ENCODE measurements around the gene IAPP. TPM values are rescaled to one million over a fixed set of nuclear protein-coding genes. Genes with fewer than 3 reads are reported as not detected.

The IAPP gene
- total RNA-seq = 100 to 1,000 TPM in 1 of 2 donors, 1 to 10 TPM in 1; 3.6 to 111 TPM

DNA sequence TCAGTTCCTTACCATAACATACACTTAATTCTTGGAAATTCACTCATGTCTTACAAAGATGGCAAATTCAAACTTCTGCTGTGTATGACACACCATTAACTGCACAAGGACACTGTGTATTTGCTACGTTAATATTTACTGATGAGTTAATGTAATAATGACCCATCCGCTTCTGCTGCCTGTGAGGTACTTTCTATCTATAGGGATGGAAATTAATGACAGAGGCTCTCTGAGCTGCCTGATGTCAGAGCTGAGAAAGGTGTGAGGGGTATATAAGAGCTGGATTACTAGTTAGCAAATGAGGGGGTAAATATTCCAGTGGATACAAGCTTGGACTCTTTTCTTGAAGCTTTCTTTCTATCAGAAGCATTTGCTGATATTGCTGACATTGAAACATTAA, at the start of gene IAPP:
TSS of gene IAPP (plus strand) at position 301 of the 400 bp plus-strand sequence. CDS start 450 bp downstream, outside the sequence.
- Histone ChIP-seq H3K36me3 (replicated peaks in 1 of 2; ENCODE audit: insufficient read depth in 1 of 2, low read depth in 2 of 2) (no peaks in the 10 kb centered on the region), H3K4me3 (no peak within 1 kb of the TSS), H3K27me3 (no peaks in the 10 kb centered on the region), H3K27ac (no peak within 1 kb of the TSS), H3K9me3 (no peaks in the 10 kb centered on the region), H3K4me1 (no peaks in the 10 kb centered on the region)
- DNase-seq (no peak), ATAC-seq (no peak)
- intact Hi-C loops (cut with DNase I) = no loop called here
- TF ChIP-seq, protein P1, sequence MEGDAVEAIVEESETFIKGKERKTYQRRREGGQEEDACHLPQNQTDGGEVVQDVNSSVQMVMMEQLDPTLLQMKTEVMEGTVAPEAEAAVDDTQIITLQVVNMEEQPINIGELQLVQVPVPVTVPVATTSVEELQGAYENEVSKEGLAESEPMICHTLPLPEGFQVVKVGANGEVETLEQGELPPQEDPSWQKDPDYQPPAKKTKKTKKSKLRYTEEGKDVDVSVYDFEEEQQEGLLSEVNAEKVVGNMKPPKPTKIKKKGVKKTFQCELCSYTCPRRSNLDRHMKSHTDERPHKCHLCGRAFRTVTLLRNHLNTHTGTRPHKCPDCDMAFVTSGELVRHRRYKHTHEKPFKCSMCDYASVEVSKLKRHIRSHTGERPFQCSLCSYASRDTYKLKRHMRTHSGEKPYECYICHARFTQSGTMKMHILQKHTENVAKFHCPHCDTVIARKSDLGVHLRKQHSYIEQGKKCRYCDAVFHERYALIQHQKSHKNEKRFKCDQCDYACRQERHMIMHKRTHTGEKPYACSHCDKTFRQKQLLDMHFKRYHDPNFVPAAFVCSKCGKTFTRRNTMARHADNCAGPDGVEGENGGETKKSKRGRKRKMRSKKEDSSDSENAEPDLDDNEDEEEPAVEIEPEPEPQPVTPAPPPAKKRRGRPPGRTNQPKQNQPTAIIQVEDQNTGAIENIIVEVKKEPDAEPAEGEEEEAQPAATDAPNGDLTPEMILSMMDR (IDR thresholded peaks at IDR 0.05) = no peak
- no peak for TF ChIP-seq POLR2A (IDR thresholded peaks at IDR 0.05)
- 39 to 62% methylated on average over 2 of the region's 2 CpGs for WGBS, 2 donors

DNA sequence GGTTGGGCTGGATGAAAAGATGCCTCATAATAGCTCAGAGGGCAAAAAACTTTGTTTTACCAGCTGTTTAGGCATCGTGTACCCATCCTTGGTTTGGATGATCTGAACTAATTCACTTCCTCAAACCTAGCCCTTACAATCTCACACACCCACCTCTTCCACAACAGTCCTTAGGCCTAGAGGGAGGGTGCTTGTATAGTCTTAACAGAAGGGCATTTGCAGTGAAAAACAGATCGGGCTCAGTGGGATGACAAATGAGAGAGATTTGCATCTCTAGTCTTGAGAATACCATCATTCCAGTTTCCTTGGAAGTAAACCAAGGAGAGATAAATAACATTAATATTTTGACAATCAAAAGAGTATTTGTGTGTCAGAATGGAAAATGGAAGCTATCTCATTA, 49.0 kb upstream of the IAPP start:
- Histone ChIP-seq H3K4me1 (no peaks in the 10 kb centered on the region), H3K9me3 (peaks cover 0 to 6% (median 0%) of the 10 kb centered on the region in 3 donors), H3K4me3 (no peak overlapping the region), H3K36me3 (replicated peaks in 1 of 2; ENCODE audit: insufficient read depth in 1 of 2, low read depth in 2 of 2) (no peaks in the 10 kb centered on the region), H3K27ac (no peak overlapping the region), H3K27me3 (no peaks in the 10 kb centered on the region)
- TF ChIP-seq, protein P1 (IDR thresholded peaks at IDR 0.05) = no peak
- no peak for TF ChIP-seq POLR2A (IDR thresholded peaks at IDR 0.05)
- ATAC-seq = no peak
- 37 to 45% methylated on average over 2 of the region's 2 CpGs for WGBS, 2 donors
- intact Hi-C loops (cut with DNase I) = no loop called here
- DNase-seq = no peak

DNA sequence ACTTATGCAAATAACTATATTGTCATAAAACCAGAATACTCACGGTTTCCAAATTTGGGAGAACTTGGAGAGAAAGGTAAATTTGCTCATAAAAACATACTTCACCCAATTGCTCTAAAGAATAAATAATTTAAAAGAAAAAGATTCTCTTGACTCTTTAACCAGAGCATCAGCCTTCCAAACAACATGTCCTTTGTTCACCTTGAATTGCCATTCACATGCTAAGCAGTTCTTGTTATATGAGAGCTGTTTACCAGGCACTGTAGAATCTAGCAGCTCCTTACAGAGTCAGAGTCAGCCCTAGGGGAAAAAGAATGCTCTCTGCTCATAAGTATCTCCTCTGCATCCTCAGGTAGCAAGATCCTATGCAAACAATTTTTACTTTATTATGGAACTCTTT, 48.2 kb upstream of the IAPP start:
- no peak overlapping the region for H3K4me3 ChIP-seq
- H3K9me3 ChIP-seq = peaks cover 0 to 6% (median 0%) of the 10 kb centered on the region in 3 donors
- 40 to 44% methylated on average over 1 of the region's 1 CpG for WGBS, 2 donors
- H3K4me1 ChIP-seq = no peaks in the 10 kb centered on the region
- no peak for TF ChIP-seq POLR2A (IDR thresholded peaks at IDR 0.05)
- TF ChIP-seq, protein P1 (IDR thresholded peaks at IDR 0.05) = no peak
- intact Hi-C loops (cut with DNase I) = no loop called here
- ATAC-seq (no peak), DNase-seq (no peak)
- no peaks in the 10 kb centered on the region for H3K27me3 ChIP-seq
- H3K27ac ChIP-seq = no peak overlapping the region
- no peaks in the 10 kb centered on the region for H3K36me3 ChIP-seq (replicated peaks in 1 of 2; ENCODE audit: insufficient read depth in 1 of 2, low read depth in 2 of 2)

DNA sequence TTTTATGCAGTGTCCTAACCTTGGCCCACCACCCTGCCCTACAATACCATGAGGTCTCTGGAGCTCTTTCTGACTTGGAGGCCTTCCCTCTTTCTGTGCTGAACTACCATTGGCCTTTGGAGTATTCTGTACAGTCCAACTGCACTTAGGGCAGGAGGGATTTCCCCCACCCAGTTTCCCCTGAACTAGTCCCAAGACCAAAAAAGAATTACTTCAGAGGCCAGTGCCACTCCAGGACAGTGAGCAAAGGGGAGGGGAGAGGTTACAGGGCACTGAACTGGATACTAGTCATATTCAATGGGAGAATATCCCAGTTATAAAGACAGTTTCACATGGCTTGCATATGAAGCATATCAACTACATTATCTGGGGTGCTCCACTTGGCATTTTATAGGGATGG, 44.1 kb upstream of the IAPP start:
- ATAC-seq (no peak), DNase-seq (no peak)
- intact Hi-C loops (cut with DNase I) = no loop called here
- no peaks in the 10 kb centered on the region for H3K27me3 ChIP-seq
- no peak overlapping the region for H3K27ac ChIP-seq
- H3K4me1 ChIP-seq = no peaks in the 10 kb centered on the region
- H3K36me3 ChIP-seq (replicated peaks in 1 of 2; ENCODE audit: insufficient read depth in 1 of 2, low read depth in 2 of 2) = no peaks in the 10 kb centered on the region
- no peak overlapping the region for H3K4me3 ChIP-seq
- TF ChIP-seq, protein P1 (IDR thresholded peaks at IDR 0.05) = no peak
- TF ChIP-seq POLR2A (IDR thresholded peaks at IDR 0.05) = no peak
- peaks cover 0 to 6% (median 0%) of the 10 kb centered on the region in 3 donors for H3K9me3 ChIP-seq

DNA sequence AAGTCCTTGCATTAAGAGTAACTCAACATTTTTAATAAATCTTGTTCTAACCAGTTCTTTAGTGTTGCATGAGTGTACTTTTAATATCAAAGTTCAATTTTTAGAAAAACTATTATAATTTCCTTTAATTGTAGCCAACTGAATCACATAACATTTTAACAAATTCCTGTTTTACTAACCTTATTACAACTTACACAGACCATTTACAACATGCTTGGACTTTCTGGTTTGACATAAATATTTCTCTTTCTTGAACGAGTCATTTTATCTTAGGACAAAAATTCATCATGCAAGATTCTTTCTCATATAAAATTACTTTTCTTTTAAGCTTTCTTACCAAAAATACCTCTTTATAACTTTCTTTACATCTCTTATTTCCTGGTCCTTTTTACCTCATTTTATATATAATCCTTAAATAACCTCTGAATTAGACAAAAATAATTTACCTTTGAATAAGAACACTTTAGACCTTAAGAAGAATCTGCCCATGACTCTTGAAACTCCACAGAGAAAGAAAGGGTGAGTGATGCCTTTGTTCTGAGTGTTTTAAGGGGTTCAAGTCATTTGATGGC, 41.9 kb upstream of the IAPP start:
- DNase-seq (no peak), ATAC-seq (no peak)
- no peak overlapping the region for H3K27ac ChIP-seq
- H3K4me3 ChIP-seq = no peak overlapping the region
- no peaks in the 10 kb centered on the region for H3K27me3 ChIP-seq
- H3K9me3 ChIP-seq = peaks cover 0 to 6% (median 0%) of the 10 kb centered on the region in 3 donors
- WGBS, 2 donors = 45 to 53% methylated on average over 1 of the region's 1 CpG
- no peaks in the 10 kb centered on the region for H3K36me3 ChIP-seq (replicated peaks in 1 of 2; ENCODE audit: insufficient read depth in 1 of 2, low read depth in 2 of 2)
- no peaks in the 10 kb centered on the region for H3K4me1 ChIP-seq
- intact Hi-C loops (cut with DNase I) = no loop called here
- TF ChIP-seq POLR2A (IDR thresholded peaks at IDR 0.05) = no peak
- TF ChIP-seq, protein P1 (IDR thresholded peaks at IDR 0.05) = no peak

Measured in body of pancreas (tissue), 4 donors.